MV-4-11 (cell line): ENCODE measurements around the gene ZNF766.
"Not testable (repeated sequence)": the region's sequence is repeated elsewhere in the genome, so short reads cannot be mapped to it uniquely, and the experiment has no call there.

Experiments used
- DNase-seq: peaks from one replicate; lab custom pipeline; 2025; lab: John Stamatoyannopoulos, UW

ZNF766 gene

DNA sequence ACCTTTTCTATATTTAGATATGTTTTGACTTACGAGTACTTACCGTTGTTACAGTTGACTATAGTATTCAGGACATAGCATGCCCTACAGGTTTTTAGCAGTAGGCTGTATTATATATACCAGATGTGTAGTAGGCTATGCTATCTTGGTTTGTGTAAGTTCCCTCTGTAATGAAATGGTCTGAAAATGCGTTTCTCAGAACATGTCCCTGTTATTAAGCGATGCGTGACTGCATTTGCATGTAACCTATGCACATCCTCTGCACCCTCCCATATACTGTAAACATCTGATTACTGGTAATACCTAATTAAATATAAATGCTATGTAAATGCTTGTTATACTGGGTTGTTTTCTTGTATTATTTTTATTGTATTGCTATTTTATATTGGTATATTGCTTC, 6.6 kb downstream of the ZNF766 start:
- DNase-seq = no peak

DNA sequence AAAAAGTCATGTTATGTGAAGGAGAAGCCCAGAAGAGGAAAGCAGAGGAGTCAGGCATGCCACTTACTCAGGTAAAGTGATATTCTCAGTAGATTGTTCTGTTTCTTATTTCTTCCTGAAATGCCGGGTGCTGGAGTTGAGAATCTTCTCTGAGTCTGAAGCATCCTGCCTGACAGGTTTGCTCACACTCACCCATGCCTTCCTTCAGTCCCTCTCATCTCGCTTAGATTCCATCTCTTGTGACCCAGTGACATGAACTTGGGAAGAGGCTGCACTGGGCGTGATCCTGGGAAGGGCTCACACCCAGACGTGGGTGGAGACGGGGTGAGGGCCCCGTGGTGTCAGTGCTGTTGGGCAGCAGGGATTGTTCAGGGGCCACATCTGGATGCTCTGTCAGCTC, 8.1 kb downstream of the ZNF766 start:
- no peak for DNase-seq

DNA sequence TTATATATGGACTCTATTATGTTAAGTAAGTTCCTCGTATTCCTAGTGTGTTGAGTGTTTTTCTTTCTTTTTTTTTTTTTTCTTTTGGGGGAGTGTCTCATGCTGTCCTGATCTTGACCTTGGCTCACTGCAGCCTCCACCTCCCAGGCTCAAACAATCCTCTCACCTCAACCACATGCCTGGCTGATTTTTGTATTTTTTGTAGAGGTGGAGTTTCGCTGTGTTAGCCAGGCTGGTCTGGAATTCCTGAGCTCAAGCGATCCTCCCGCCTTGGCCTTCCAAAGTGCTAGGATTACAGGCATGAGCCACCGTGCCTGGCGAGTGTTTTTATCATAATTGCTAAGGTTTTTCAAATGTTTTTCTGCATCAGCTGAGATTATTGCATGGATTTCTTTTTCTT, 16.9 kb downstream of the ZNF766 start:
- no peak for DNase-seq

DNA sequence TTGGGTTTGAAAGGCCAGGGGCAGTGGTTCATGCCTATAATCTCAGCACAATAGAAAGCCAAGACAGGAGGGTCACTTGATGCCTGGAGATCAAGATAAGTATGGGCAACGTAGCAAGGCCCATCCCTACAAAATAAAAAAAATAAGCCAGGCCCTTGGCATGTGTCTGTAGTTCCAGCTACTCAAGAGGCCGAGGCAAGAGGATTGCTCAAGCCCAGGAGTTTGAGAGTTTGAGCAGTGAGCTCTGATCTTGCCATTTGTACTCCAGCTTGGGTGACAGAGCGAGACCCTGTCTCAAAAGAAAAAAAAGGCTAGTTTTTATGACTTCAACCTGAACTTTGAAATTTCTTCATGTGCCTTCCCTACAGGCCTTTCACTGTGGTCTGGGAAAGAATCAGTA, 22.4 kb downstream of the ZNF766 start:
- DNase-seq = no peak

DNA sequence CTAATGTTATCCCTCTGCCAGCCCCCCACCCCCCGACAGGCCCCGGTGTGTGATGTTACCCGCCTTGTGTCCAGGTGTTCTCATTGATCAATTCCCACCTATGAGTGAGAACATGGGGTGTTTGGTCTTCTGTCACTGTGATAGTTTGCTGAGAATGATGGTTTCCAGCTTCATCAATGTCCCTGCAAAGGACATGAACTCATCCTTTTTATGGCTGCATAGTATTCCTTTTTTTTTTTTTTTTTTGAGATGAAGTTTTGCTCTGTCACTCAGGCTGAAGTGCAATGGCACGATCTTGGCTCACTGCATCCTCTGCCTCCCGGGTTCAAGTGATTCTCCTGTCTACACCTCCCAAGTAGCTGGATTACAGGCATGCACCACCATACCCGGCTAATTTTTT, 23.6 kb downstream of the ZNF766 start:
- DNase-seq = not testable (repeated sequence)

DNA sequence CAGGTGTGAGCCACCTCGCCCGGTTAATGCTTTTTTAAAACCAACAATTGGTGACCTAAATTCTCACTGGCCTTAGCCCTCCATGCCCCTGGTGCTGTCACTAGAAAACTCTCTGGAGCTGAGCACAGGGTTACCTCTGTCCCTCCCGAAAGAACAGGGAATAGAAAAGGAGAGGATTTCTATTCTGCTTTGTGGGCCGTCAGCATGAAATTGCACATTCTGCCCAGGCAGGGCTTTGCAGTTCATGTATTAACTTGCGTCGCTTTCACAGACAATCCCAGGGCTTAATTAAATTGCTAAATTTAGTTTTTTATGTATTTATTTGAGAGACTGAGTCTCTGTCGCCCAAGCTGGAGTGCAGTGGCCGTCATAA, 27.0 kb downstream of the ZNF766 start:
- no peak for DNase-seq

DNA sequence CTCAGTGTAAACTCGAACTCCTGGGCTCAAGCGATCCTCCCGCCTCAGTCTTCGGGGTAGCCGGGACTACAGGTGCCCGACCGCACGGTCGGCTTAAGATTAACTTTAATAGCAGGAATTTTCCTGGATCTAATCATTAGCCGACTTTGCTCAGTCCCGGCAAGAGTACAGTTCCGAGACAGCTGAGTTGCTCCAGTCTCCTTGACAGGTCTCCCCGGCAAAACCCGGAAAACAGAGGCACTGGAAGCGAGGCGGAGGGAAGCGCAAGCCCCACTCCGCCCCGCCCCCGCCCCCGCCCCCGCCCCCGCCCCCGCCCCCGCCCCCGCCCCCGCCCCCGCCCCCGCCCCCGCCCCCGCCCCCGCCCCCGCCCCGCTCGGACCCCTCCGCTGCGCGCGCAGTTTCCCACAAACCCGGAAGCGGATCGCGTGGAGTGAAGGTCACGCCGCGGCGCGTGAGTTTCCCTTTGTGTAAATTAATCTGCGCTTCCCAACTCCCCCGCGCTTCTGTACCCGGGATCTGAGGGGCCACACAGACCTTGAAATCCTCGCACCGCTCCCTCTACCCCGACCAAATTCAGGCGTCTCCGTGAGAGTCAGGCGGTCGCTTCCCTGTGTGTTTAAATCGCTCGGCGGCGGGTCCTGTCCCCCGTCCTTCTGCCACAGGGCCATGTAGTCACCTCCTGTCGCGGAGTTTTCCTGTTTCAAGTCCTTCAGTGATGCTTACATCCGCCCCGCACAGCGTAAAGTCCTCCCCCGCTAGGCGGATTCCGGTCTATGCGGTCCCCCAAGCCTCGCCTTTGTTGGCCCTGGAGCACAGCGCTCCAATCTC, 27.6 kb downstream of the ZNF766 start, which contains the start of gene ZNF480:
ZNF480 (plus strand) TSS at position 397 of the 828 bp plus-strand sequence. CDS start 3,244 bp downstream, outside the sequence.
- DNase-seq = peak; percentile 79

DNA sequence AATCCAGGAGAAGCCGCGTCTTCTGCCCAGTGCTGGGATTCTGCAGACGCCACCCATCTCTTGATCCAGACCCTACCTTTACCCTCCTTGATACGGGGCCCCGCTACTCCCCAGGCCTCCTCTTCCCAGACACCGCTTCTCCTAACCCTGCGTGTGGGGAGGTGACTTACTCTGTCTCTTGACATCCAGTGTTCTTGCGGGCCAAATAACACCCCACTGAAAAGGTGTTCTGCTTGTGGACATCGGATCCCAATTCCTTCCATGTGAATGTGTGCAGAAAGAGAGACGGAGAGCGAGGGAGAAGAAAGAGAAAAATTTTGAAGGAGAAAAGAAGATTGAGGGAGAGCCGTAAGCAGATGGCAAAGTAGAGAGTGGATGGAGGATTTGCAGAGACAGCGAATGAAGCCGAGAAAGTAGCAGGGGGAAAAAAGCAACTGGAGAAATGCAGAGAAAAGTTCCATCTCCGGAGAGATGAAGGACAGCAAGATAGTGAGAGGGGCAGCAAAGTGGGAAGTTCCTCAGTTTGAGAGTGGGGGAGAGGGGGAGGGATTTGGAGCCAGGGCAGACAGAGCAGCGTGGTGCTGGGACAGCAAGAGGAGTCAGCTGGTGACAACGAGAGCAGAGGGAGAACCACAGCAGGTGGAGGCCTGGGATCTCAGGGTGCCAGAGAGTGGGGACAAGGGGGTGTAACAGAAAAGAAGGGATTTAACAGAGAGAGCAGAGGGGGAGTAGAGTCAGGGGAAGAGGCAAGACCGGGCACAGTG, 28.4 kb downstream of the ZNF766 start:
- no peak for DNase-seq

DNA sequence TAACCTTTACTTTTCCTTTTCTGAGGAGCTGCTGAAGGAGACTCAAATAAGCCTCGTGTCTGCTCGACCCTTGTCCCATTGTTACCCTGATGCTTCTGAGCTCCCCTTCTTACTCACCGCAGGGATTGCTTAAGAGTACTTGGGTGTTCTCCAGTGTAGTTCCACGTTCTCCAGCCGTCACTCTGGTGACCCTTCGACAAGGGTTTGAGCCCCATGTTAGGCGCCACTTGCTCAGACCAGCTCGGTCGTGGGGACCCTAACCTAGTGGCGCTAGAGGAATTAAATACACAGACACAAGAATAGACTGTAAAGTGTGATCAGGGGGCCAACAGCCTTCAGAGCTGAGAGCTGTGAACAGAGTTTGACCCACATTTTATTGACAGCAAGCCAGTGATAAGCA, 37.9 kb downstream of the ZNF766 start:
- DNase-seq = no peak

DNA sequence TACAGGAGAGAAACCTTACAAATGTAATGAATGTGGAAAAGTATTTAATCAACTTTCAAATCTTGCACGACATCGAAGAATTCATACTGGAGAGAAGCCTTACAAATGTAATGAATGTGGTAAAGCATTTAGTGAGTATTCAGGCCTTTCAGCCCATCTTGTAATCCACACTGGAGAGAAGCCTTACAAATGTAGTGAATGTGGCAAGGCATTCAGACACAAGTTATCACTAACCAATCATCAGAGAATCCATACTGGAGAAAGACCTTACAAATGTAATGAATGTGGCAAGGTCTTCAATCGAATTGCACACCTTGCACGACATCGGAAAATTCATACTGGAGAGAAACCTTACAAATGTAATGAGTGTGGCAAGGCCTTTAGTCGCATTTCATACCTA, 53.0 kb downstream of the ZNF766 start:
- DNase-seq = no peak

DNA sequence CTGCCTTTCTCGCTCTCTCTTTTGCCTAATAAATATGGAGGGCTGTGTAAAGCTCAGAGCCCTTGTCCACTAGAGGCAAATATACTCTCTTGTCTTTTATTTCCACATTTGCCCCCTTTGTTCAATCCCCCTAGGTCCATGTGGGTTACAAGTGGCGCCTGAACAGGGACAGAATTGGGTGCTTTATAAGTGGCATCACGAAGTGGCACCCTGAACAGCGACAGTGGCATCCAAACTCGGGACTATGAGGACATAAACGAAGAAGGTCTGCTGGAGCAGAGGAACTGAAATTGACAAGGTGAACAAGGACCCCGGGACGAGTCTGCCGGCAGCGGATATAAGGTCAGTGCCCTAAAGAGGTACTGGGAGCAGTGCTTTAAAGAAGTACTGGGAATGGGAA, 62.4 kb downstream of the ZNF766 start:
- no peak for DNase-seq

DNA sequence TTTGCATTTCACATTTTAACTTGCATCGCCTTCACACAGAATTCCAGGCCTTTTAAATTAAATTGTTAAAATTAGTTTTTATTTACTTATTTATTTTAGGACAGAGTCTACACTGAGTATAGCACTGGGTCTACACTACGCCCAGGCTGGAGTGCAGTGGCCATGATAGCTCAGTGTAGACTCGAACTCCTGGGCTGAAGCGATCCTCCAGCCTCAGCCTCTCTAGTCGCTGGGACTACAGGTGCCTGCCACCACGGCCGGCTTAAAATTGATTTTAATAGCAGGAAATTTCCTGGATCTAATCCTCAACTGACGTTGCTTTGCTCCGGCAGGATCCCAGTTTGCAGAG, 66.4 kb downstream of the ZNF766 start:
- DNase-seq = no peak

DNA sequence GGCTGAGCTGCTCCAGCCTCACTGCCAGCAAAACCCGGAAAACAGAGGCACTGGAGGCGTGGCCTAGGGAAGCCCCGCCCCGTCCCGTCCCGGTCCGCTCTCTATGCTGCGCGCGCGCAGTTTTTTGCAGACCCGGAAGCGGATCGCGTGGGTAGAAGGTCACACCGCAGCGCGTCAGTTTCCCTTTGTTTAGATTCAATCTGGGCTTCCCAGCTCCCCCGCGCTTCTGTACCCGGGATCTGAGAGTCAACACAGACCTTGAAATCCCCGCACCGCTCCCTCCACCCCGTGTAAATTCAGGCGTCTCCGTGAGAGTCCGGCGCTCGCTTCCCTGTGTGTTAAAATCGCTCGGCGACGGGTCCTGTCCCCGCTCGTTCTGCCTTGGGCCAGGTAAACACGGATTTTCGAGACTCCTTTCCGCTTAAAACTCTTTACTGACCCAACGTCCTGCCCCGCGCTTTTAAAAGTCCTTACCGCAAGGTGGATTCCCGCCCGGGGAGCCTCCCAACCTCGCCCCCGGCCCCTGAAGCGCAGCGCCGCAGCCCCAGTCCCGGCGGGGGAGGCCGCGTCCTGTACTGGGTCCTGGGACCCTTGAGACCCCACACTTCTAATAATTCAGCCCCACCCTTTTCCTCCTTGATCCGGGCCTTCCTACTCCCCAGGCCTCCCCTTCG, 66.9 kb downstream of the ZNF766 start, which contains the start of gene ZNF610:
ZNF610 (plus strand) TSS at position 127 of the 674 bp plus-strand sequence. CDS start 12,930 bp downstream, outside the sequence.
- peak; percentile 86 for DNase-seq

DNA sequence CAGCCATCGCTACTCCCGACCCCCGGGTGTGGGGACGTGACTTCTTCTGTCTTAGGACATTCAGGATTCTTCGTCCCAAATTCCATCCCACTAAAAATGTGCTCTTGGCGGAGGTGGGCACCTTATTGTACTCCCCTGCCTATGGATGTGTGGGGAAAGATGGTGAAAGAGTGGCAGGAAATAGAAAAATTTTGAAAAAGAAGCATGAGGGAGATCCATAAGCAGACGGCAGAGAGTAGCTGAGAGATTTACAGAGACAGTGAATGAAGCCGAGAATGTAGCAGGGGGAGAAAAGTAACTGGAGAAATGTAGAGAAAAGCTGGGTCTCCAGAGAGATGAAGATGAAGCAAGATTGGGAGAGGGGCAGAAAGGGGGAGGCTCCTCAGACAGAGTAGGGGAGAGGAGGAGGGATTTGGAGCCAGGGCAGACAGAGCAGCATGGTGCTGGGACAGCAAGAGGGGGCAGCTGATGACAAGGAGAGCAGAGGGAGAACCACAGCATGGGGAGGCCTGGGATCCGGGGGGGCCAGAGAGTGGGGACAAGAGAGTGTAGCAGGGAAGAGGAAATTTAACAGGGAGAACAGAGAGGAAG, 67.5 kb downstream of the ZNF766 start:
- no peak for DNase-seq

DNA sequence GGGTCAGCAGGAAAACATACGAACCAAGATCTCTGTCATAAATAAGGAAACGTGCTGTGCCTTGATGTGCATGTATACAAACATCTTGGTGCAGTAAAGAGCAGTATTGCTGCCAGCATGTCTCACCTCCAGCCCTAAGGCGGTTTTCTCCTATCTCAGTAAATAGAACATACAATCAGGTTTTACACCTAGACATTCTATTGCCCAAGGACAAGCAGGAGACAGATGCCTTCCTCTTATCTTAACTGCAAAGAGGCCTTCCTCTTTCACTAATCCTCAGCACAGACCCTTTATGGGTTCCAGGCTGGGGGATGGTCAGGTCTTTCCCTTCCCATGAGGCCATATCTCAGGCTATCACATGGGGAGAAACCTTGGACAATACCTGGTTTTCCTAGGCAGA, 69.6 kb downstream of the ZNF766 start:
- DNase-seq = not testable (repeated sequence)

DNA sequence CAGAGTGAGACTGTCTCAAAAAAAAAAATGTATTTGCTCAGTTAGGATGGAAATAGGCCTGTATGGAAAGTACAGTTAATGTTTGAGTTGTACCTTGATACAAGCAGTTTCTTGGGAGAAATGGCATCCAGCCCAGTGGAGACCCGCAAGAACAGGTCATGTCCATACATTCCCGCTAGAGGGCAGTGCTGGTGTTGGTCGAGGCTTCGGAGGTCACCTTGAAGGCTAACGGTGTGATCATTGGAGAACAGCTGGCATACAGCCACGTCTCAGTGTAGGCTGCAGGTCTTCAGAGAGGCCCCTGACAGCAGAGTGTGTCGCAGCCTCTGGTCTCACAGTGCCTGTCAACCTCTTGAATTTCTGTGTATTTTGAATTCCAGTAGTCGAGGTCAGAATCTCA, 74.2 kb downstream of the ZNF766 start:
- no peak for DNase-seq

DNA sequence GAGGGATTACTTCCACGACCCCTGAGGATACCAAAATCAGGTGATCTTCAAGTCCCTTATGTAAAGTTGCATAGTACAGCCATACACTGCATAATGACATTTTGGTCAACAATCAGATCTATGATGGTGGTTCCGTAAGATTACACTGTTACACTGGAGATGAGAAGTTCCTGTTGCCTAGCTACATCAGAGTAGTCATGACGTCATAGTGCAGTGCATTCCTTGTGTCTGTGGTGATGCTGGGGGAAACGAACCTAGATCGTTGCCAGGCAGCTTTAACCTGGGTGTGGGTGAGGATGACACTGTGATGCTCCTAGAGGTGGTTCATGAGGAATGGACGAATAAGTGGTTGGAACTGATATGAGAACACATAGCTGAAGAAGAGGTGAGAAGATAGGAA, 75.8 kb downstream of the ZNF766 start:
- no peak for DNase-seq
